ENCODE results near the gene COG1. TPM values are rescaled to one million over a fixed set of nuclear protein-coding genes. Genes with fewer than 3 reads are reported as not detected.
A peak's percentile ranks its signal among the peaks of the same experiment; 100 is the strongest.

Gene COG1
- total RNA-seq, 8 experiments from 2014 or later: 25.7 to 44.0 (median 36.0) TPM

- Histone ChIP-seq H3K4me3 (peak overlapping the region; percentile 61 to 100 (median 95)), H3K4me1 (replicated peaks in 1 of 2) (peaks cover 3 to 9% of the 10 kb centered on the region in 2 donors), H3K27ac (peak overlapping the region; percentile 80 to 97)
- 0 to 2% (median 0%) methylated on average over 2 to 22 of the region's 74 CpGs; no CpG with 5 or more reads in 7 of the 10 experiments for WGBS, 10 experiments
- peak; percentile 65 to 80 (median 76) for ATAC-seq (replicated peaks in 6 of 8)
- in situ Hi-C loops (cut with MboI; ENCODE audit: low pct_unique_long_range_greater_than_20kb in 2 of 9, low sequenced_read_pairs in 9 of 9, unreplicated experiment in 9 of 9): loop anchor here (10.0 to 25.0 kb wide), 3 partner anchors 455 to 630 kb away; no protein-coding TSS in a partner anchor
These were observed 505 bp upstream of the COG1 start for GRCh38 chr17:73192206-73192893.

GRCh38 chr17:73194514-73195222, 1.8 kb downstream of the COG1 start:
- in situ Hi-C loops (cut with MboI; ENCODE audit: low pct_unique_long_range_greater_than_20kb in 2 of 9, low sequenced_read_pairs in 9 of 9, unreplicated experiment in 9 of 9): loop anchor here (10.0 to 25.0 kb wide), 3 partner anchors 457 to 632 kb away; no protein-coding TSS in a partner anchor

GRCh38 chr17:73196500-73196899, 3.6 kb downstream of the COG1 start:
- in situ Hi-C loops (cut with MboI; ENCODE audit: low pct_unique_long_range_greater_than_20kb in 2 of 9, low sequenced_read_pairs in 9 of 9, unreplicated experiment in 9 of 9): loop anchor here (10.0 to 25.0 kb wide), 3 partner anchors 459 to 634 kb away; no protein-coding TSS in a partner anchor
- H3K27ac ChIP-seq: no peak overlapping the region

More at GRCh38 chr17:73194514-73195222, 1.8 kb downstream of the COG1 start:
- Histone ChIP-seq H3K4me1 (replicated peaks in 1 of 2) (peaks cover 0 to 6% of the 10 kb centered on the region in 2 donors), H3K27ac (no peak overlapping the region), H3K4me3 (peak overlapping the region in 1 of 5 donors; percentile 5)
- 53 to 94% (median 90%) methylated on average over 2 to 22 of the region's 22 CpGs for WGBS, 10 experiments
- ATAC-seq (replicated peaks in 6 of 8): no peak

GRCh38 chr17:73197161-73197560, 4.3 kb downstream of the COG1 start:
- Histone ChIP-seq H3K4me1 (replicated peaks in 1 of 2) (peaks cover 0 to 6% of the 10 kb centered on the region in 2 donors), H3K27ac (no peak overlapping the region), H3K4me3 (no peak overlapping the region)
- in situ Hi-C loops (cut with MboI; ENCODE audit: low pct_unique_long_range_greater_than_20kb in 2 of 9, low sequenced_read_pairs in 9 of 9, unreplicated experiment in 9 of 9): loop anchor here (10.0 to 25.0 kb wide), 3 partner anchors 460 to 635 kb away; no protein-coding TSS in a partner anchor
- 72 to 100% (median 100%) methylated on average over 1 to 4 of the region's 5 CpGs for WGBS, 10 experiments
- no peak for ATAC-seq (replicated peaks in 6 of 8)

More at GRCh38 chr17:73196500-73196899, 3.6 kb downstream of the COG1 start:
- ATAC-seq (replicated peaks in 6 of 8): peak in 3 of 8 experiments; percentile 11 to 17 (median 14)
- WGBS, 10 experiments: 0 to 100% (median 80%) methylated on average over 1 to 12 of the region's 13 CpGs; no CpG with 5 or more reads in 2 of the 10 experiments
- Histone ChIP-seq H3K4me3 (no peak overlapping the region), H3K4me1 (replicated peaks in 1 of 2) (peaks cover 0 to 6% of the 10 kb centered on the region in 2 donors)

GRCh38 chr17:73198201-73198929, 5.5 kb downstream of the COG1 start:
- 50 to 100% (median 95%) methylated on average over 1 to 9 of the region's 9 CpGs for WGBS, 10 experiments
- no peak overlapping the region for H3K27ac ChIP-seq
- no peak overlapping the region for H3K4me3 ChIP-seq
- peak in 2 of 8 experiments; percentile 31 to 34 for ATAC-seq (replicated peaks in 6 of 8)
- H3K4me1 ChIP-seq (replicated peaks in 1 of 2): peaks cover 0 to 6% of the 10 kb centered on the region in 2 donors
- in situ Hi-C loops (cut with MboI; ENCODE audit: low pct_unique_long_range_greater_than_20kb in 2 of 9, low sequenced_read_pairs in 9 of 9, unreplicated experiment in 9 of 9): loop anchor here (10.0 to 25.0 kb wide), 3 partner anchors 461 to 636 kb away; no protein-coding TSS in a partner anchor

GRCh38 chr17:73198930-73199260, 6.0 kb downstream of the COG1 start:
- Histone ChIP-seq H3K4me3 (no peak overlapping the region), H3K27ac (no peak overlapping the region), H3K4me1 (replicated peaks in 1 of 2) (peaks cover 0 to 4% of the 10 kb centered on the region in 2 donors)
- no peak for ATAC-seq (replicated peaks in 6 of 8)
- WGBS, 10 experiments: 92 to 100% (median 100%) methylated on average over 1 to 6 of the region's 7 CpGs; no CpG with 5 or more reads in 2 of the 10 experiments
- in situ Hi-C loops (cut with MboI; ENCODE audit: low pct_unique_long_range_greater_than_20kb in 2 of 9, low sequenced_read_pairs in 9 of 9, unreplicated experiment in 9 of 9): loop anchor here (10.0 to 25.0 kb wide), 3 partner anchors 462 to 637 kb away; no protein-coding TSS in a partner anchor

GRCh38 chr17:73199751-73200317, 7.0 kb downstream of the COG1 start:
- WGBS, 10 experiments: 58 to 100% (median 89%) methylated on average over 2 to 7 of the region's 8 CpGs; no CpG with 5 or more reads in 3 of the 10 experiments
- in situ Hi-C loops (cut with MboI; ENCODE audit: low pct_unique_long_range_greater_than_20kb in 2 of 9, low sequenced_read_pairs in 9 of 9, unreplicated experiment in 9 of 9): loop anchor here (10.0 to 25.0 kb wide), 3 partner anchors 463 to 638 kb away; no protein-coding TSS in a partner anchor
- Histone ChIP-seq H3K4me3 (no peak overlapping the region), H3K4me1 (replicated peaks in 1 of 2) (no peaks in the 10 kb centered on the region), H3K27ac (no peak overlapping the region)
- no peak for ATAC-seq (replicated peaks in 6 of 8)

GRCh38 chr17:73200476-73200875, 7.6 kb downstream of the COG1 start:
- ATAC-seq (replicated peaks in 6 of 8): no peak
- WGBS, 10 experiments: 60 to 100% (median 95%) methylated on average over 1 to 10 of the region's 10 CpGs; no CpG with 5 or more reads in 2 of the 10 experiments
- in situ Hi-C loops (cut with MboI; ENCODE audit: low pct_unique_long_range_greater_than_20kb in 2 of 9, low sequenced_read_pairs in 9 of 9, unreplicated experiment in 9 of 9): no loop called here
- no peaks in the 10 kb centered on the region for H3K4me1 ChIP-seq (replicated peaks in 1 of 2)
- no peak overlapping the region for H3K4me3 ChIP-seq
- H3K27ac ChIP-seq: no peak overlapping the region

- 84 to 100% (median 93%) methylated on average over 1 to 15 of the region's 19 CpGs; no CpG with 5 or more reads in 1 of the 10 experiments for WGBS, 10 experiments
- no peak overlapping the region for H3K27ac ChIP-seq
- H3K4me1 ChIP-seq (replicated peaks in 1 of 2): no peaks in the 10 kb centered on the region
- in situ Hi-C loops (cut with MboI; ENCODE audit: low pct_unique_long_range_greater_than_20kb in 2 of 9, low sequenced_read_pairs in 9 of 9, unreplicated experiment in 9 of 9): no loop called here
- no peak overlapping the region for H3K4me3 ChIP-seq
- peak in 4 of 8 experiments; percentile 22 to 42 (median 33) for ATAC-seq (replicated peaks in 6 of 8)
These were observed 8.6 kb downstream of the COG1 start for GRCh38 chr17:73201215-73202069.

- no peaks in the 10 kb centered on the region for H3K4me1 ChIP-seq (replicated peaks in 1 of 2)
- 60 to 95% (median 76%) methylated on average over 3 to 8 of the region's 8 CpGs; no CpG with 5 or more reads in 2 of the 10 experiments for WGBS, 10 experiments
- no peak overlapping the region for H3K4me3 ChIP-seq
- H3K27ac ChIP-seq: no peak overlapping the region
- ATAC-seq (replicated peaks in 6 of 8): no peak
- in situ Hi-C loops (cut with MboI; ENCODE audit: low pct_unique_long_range_greater_than_20kb in 2 of 9, low sequenced_read_pairs in 9 of 9, unreplicated experiment in 9 of 9): no loop called here
These were observed 10.4 kb downstream of the COG1 start for GRCh38 chr17:73203135-73203787.

GRCh38 chr17:73203788-73204479, 11.1 kb downstream of the COG1 start:
- in situ Hi-C loops (cut with MboI; ENCODE audit: low pct_unique_long_range_greater_than_20kb in 2 of 9, low sequenced_read_pairs in 9 of 9, unreplicated experiment in 9 of 9): no loop called here
- 40 to 100% (median 74%) methylated on average over 1 to 10 of the region's 10 CpGs; no CpG with 5 or more reads in 1 of the 10 experiments for WGBS, 10 experiments
- no peak overlapping the region for H3K4me3 ChIP-seq
- no peaks in the 10 kb centered on the region for H3K4me1 ChIP-seq (replicated peaks in 1 of 2)
- no peak for ATAC-seq (replicated peaks in 6 of 8)
- no peak overlapping the region for H3K27ac ChIP-seq
